Gastrocnemius medialis (tissue), 4 donors: ENCODE data around the gene KHDRBS2. TPM values are rescaled to one million over a fixed set of nuclear protein-coding genes. Genes with fewer than 3 reads are reported as not detected.

ENCODE experiments used
- ATAC-seq, 2 donors: fragments of 150-250 bp; one replicate each; pipeline ENCODE4 v1.9.1; 2016
- DNase-seq, 2 donors: peaks; one replicate each; pipeline ENCODE4 v3.0.0-alpha.2; 2019
- H3K27ac ChIP-seq, 4 donors: fragments of 200-600 bp; sonication (generic); 1 replicate in 1 of 4; 2 replicates in 3 of 4; pipeline ENCODE4 v1.5.1; 2016 to 2018; ENCODE audit warnings: mild to moderate bottlenecking in 2 of 4, moderate library complexity in 1 of 4
- H3K27me3 ChIP-seq, 3 donors: fragments of 200-600 bp; sonication (generic) in 2 of 3; 1 replicate in 1 of 3; 2 replicates in 2 of 3; pipeline versions ENCODE4 v1.5.1 to v1.6.0; 2016 to 2019; ENCODE audit warnings: mild to moderate bottlenecking in 1 of 3, moderate library complexity in 1 of 3
- H3K36me3 ChIP-seq, 2 donors: fragments of 200-600 bp; sonication (generic) in 1 of 2; one replicate each; pipeline ENCODE4 v1.5.1; 2017 to 2018
- H3K4me1 ChIP-seq, 2 donors: fragments of 200-600 bp; sonication (generic) in 1 of 2; one replicate each; pipeline ENCODE4 v1.5.1; 2016 to 2017; ENCODE audit warnings: mild to moderate bottlenecking in 2 of 2
- H3K4me3 ChIP-seq, 4 donors: fragments of 200-600 bp; sonication (generic) in 3 of 4; 1 replicate in 1 of 4; 2 replicates in 3 of 4; pipeline ENCODE4 v1.5.1; 2016 to 2019; ENCODE audit warnings: mild to moderate bottlenecking in 2 of 4
- H3K9me3 ChIP-seq, 3 donors: fragments of 200-600 bp; sonication (generic) in 2 of 3; 1 replicate in 1 of 3; 2 replicates in 2 of 3; pipeline ENCODE4 v1.5.1; 2016 to 2019
- CTCF ChIP-seq, 5 experiments: fragments of 450-650 bp in 3 of 5; fragments of 200-600 bp in 2 of 5; sonication (generic) in 2 of 5; IDR thresholded peaks in 4 of 5; conservative IDR thresholded peaks in 1 of 5; 1 replicate in 4 of 5; 2 replicates in 1 of 5; pipeline ENCODE4 v1.5.1; 2016 to 2019; ENCODE audit warnings: antibody characterized with exemption in 5 of 5, mild to moderate bottlenecking in 3 of 5, moderate library complexity in 3 of 5
- POLR2A ChIP-seq, 2 donors: fragments of 450-650 bp; IDR thresholded peaks; one replicate each; pipeline ENCODE4 v1.6.1; 2017; ENCODE audit warnings: antibody characterized with exemption in 2 of 2, mild to moderate bottlenecking in 2 of 2, moderate library complexity in 2 of 2
- in situ Hi-C, 4 donors: fragments of 200-750 bp; cut with MboI; loops; one replicate each; pipeline versions ENCODE4 v1.15.0 to v1.8.0; 2017; ENCODE audit warnings: low sequenced_read_pairs in 4 of 4
- intact Hi-C: fragments of 100-400 bp; cut with DNase I; formaldehyde crosslinking; loops from one replicate; pipeline ENCODE4 v1.15.1; 2023; ENCODE audit warnings: low total_unique reads
- total RNA-seq, 4 donors: library from RNA; depleted of rRNA; stranded (reverse); fragments of >200 nt; gene quantifications; one replicate each; pipeline versions ENCODE4 v1.1.0 to v1.2.3, GENCODE V29; 2016

Gene KHDRBS2
- total RNA-seq, 4 donors from 2014 or later = 0.44 TPM; not detected in 3

- Histone ChIP-seq H3K9me3 (no peaks in the 10 kb centered on the region), H3K4me3 (no peak overlapping the region), H3K36me3 (no peaks in the 10 kb centered on the region), H3K27me3 (no peaks in the 10 kb centered on the region), H3K4me1 (no peaks in the 10 kb centered on the region), H3K27ac (no peak overlapping the region)
- TF ChIP-seq CTCF (IDR thresholded peaks at IDR 0.05 in 4 of 5, conservative IDR thresholded peaks at IDR 0.05 in 1 of 5) = no peak
- no peak for TF ChIP-seq POLR2A (IDR thresholded peaks at IDR 0.05)
- ATAC-seq = no peak
- DNase-seq = no peak
- in situ Hi-C loops (no loop called here), intact Hi-C loops (no loop called here)
These were observed 12.8 kb upstream of the KHDRBS2 start for GRCh38 chr6:62298745-62299392.

- TF ChIP-seq CTCF (IDR thresholded peaks at IDR 0.05 in 4 of 5, conservative IDR thresholded peaks at IDR 0.05 in 1 of 5) (no peak), POLR2A (IDR thresholded peaks at IDR 0.05) (no peak)
- in situ Hi-C loops (no loop called here), intact Hi-C loops (no loop called here)
- Histone ChIP-seq H3K4me3 (no peak overlapping the region), H3K4me1 (no peaks in the 10 kb centered on the region), H3K9me3 (no peaks in the 10 kb centered on the region), H3K27me3 (no peaks in the 10 kb centered on the region), H3K27ac (no peak overlapping the region), H3K36me3 (no peaks in the 10 kb centered on the region)
- no peak for ATAC-seq
- no peak for DNase-seq
These were observed 10.5 kb upstream of the KHDRBS2 start for GRCh38 chr6:62296541-62296940.

- intact Hi-C loops = no loop called here
- Histone ChIP-seq H3K27ac (no peak overlapping the region), H3K27me3 (peaks cover 0 to 8% (median 5%) of the 10 kb centered on the region in 3 donors), H3K36me3 (no peaks in the 10 kb centered on the region), H3K4me3 (no peak overlapping the region), H3K4me1 (no peaks in the 10 kb centered on the region), H3K9me3 (no peaks in the 10 kb centered on the region)
- TF ChIP-seq POLR2A (IDR thresholded peaks at IDR 0.05) (no peak), CTCF (IDR thresholded peaks at IDR 0.05 in 4 of 5, conservative IDR thresholded peaks at IDR 0.05 in 1 of 5) (no peak)
- no peak for DNase-seq
- ATAC-seq = no peak
- in situ Hi-C loops = no loop called here
These were observed 2.9 kb upstream of the KHDRBS2 start for GRCh38 chr6:62288974-62289373.

GRCh38 chr6:62288562-62288961 is 2.5 kb upstream of the KHDRBS2 start:
- Histone ChIP-seq H3K36me3 (no peaks in the 10 kb centered on the region), H3K4me3 (no peak overlapping the region), H3K4me1 (no peaks in the 10 kb centered on the region), H3K9me3 (no peaks in the 10 kb centered on the region), H3K27ac (no peak overlapping the region), H3K27me3 (peaks cover 0 to 8% (median 5%) of the 10 kb centered on the region in 3 donors)
- TF ChIP-seq POLR2A (IDR thresholded peaks at IDR 0.05) (no peak), CTCF (IDR thresholded peaks at IDR 0.05 in 4 of 5, conservative IDR thresholded peaks at IDR 0.05 in 1 of 5) (no peak)
- ATAC-seq (no peak), DNase-seq (no peak)
- intact Hi-C loops = no loop called here
- in situ Hi-C loops = no loop called here

- intact Hi-C loops (no loop called here), in situ Hi-C loops (no loop called here)
- no peaks in the 10 kb centered on the region for H3K4me1 ChIP-seq
- peaks cover 0 to 8% (median 5%) of the 10 kb centered on the region in 3 donors for H3K27me3 ChIP-seq
- no peak overlapping the region for H3K27ac ChIP-seq
- no peaks in the 10 kb centered on the region for H3K9me3 ChIP-seq
- H3K4me3 ChIP-seq = peak overlapping the region; percentile 28 to 56 (median 44)
- no peak for DNase-seq
- no peak for ATAC-seq
- no peaks in the 10 kb centered on the region for H3K36me3 ChIP-seq
- TF ChIP-seq CTCF (IDR thresholded peaks at IDR 0.05 in 4 of 5, conservative IDR thresholded peaks at IDR 0.05 in 1 of 5) = no peak
- TF ChIP-seq POLR2A (IDR thresholded peaks at IDR 0.05) = no peak
These were observed 432 bp upstream of the KHDRBS2 start for GRCh38 chr6:62286470-62286843.
